H9 (cell line): ENCODE measurements around the gene UGT1A5. TPM values are rescaled to one million over a fixed set of nuclear protein-coding genes. Genes with fewer than 3 reads are reported as not detected.

Experiments
- DNase-seq: peaks from one replicate; pipeline ENCODE4 v3.0.0-alpha.2; 2017
- H2AFZ ChIP-seq: one replicate; pipeline ENCODE4 v1.6.1; 2013; ENCODE audit warnings: mild to moderate bottlenecking, low read length, control low read depth, moderate library complexity
- H2AK5ac ChIP-seq: 2 replicates; pipeline ENCODE4 v1.6.1; 2013; ENCODE audit warnings: low read length, control low read depth, mixed read lengths; ENCODE audit not compliant: insufficient read length
- H2BK120ac ChIP-seq: one replicate; pipeline ENCODE4 v1.6.1; 2013; ENCODE audit warnings: low read depth, mild to moderate bottlenecking, low read length, control low read depth, inconsistent platforms; ENCODE audit not compliant: poor library complexity, severe bottlenecking
- H2BK12ac ChIP-seq: 2 replicates; pipeline ENCODE4 v1.6.1; 2013; ENCODE audit warnings: low read length, control low read depth, mixed read lengths, low read depth; ENCODE audit not compliant: insufficient read length
- H2BK15ac ChIP-seq: 2 replicates; pipeline ENCODE4 v1.6.1; 2013; ENCODE audit warnings: low read depth, low read length, control low read depth
- H2BK20ac ChIP-seq: one replicate; pipeline ENCODE4 v1.6.1; 2013; ENCODE audit warnings: low read depth, mild to moderate bottlenecking, low read length, control low read depth, inconsistent platforms; ENCODE audit not compliant: poor library complexity, severe bottlenecking
- H2BK5ac ChIP-seq: 2 replicates; pipeline ENCODE4 v1.6.1; 2013; ENCODE audit warnings: low read length, control low read depth, mixed read lengths; ENCODE audit not compliant: insufficient read length
- H3K14ac ChIP-seq: 2 replicates; pipeline ENCODE4 v1.6.1; 2013; ENCODE audit warnings: low read length, control low read depth; ENCODE audit not compliant: insufficient read depth
- H3K18ac ChIP-seq: 2 replicates; pipeline ENCODE4 v1.6.1; 2013; ENCODE audit warnings: low read depth, mild to moderate bottlenecking, mixed read lengths, low read length, control low read depth; ENCODE audit not compliant: insufficient read length
- H3K23ac ChIP-seq: 2 replicates; pipeline ENCODE4 v1.6.1; 2013; ENCODE audit warnings: low read length, control low read depth, mixed read lengths, low read depth; ENCODE audit not compliant: insufficient read length
- H3K23me2 ChIP-seq: 2 replicates; pipeline ENCODE4 v1.6.1; 2013; ENCODE audit warnings: low read depth, mild to moderate bottlenecking, mixed read lengths, low read length, control low read depth; ENCODE audit not compliant: insufficient read length, poor library complexity, severe bottlenecking
- H3K27ac ChIP-seq: 2 replicates; pipeline ENCODE4 v1.5.1; 2013; ENCODE audit warnings: low read length, control low read depth, mixed read lengths, low read depth; ENCODE audit not compliant: insufficient read length
- H3K27me3 ChIP-seq: 2 replicates; pipeline ENCODE4 v1.6.1; 2013; ENCODE audit warnings: low read length, control low read depth, inconsistent platforms; ENCODE audit not compliant: insufficient read depth
- H3K4ac ChIP-seq: 2 replicates; pipeline ENCODE4 v1.6.1; 2013; ENCODE audit warnings: low read depth, mild to moderate bottlenecking, control low read depth, inconsistent platforms, low read length, moderate library complexity
- H3K4me1 ChIP-seq: 2 replicates; pipeline ENCODE4 v1.6.1; 2013; ENCODE audit warnings: low read length, control low read depth, inconsistent platforms; ENCODE audit not compliant: insufficient read depth
- H3K4me2 ChIP-seq: 2 replicates; pipeline ENCODE4 v1.6.1; 2013; ENCODE audit warnings: low read length, control low read depth, mixed read lengths; ENCODE audit not compliant: insufficient read length, insufficient read depth
- H3K56ac ChIP-seq: 2 replicates; pipeline ENCODE4 v1.6.1; 2013; ENCODE audit warnings: low read depth, mild to moderate bottlenecking, mixed read lengths, low read length, control low read depth; ENCODE audit not compliant: insufficient read length
- H3K79me1 ChIP-seq: 2 replicates; pipeline ENCODE4 v1.6.1; 2013; ENCODE audit warnings: low read depth, mild to moderate bottlenecking, moderate library complexity, low read length, control low read depth, inconsistent platforms; ENCODE audit not compliant: insufficient read depth, poor library complexity, severe bottlenecking
- H3K79me2 ChIP-seq: 2 replicates; pipeline ENCODE4 v1.6.1; 2013; ENCODE audit warnings: low read length, control low read depth, inconsistent platforms; ENCODE audit not compliant: insufficient read depth
- H3K9ac ChIP-seq: 2 replicates; pipeline ENCODE4 v1.6.1; 2013; ENCODE audit warnings: low read length, control low read depth, mixed read lengths; ENCODE audit not compliant: insufficient read length; ENCODE audit errors: extremely low read depth
- H3K9me3 ChIP-seq: one replicate; pipeline ENCODE4 v1.6.1; 2013; ENCODE audit warnings: low read depth, low read length, inconsistent platforms; ENCODE audit not compliant: control insufficient read depth
- H3T11ph ChIP-seq: one replicate; pipeline ENCODE4 v1.6.1; 2013; ENCODE audit warnings: mild to moderate bottlenecking, low read length, control low read depth, inconsistent platforms
- H4K20me1 ChIP-seq: one replicate; pipeline ENCODE4 v1.6.1; 2013; ENCODE audit not compliant: control insufficient read depth, insufficient read length, insufficient read depth
- H4K5ac ChIP-seq: 2 replicates; pipeline ENCODE4 v1.6.1; 2013; ENCODE audit warnings: low read depth, mild to moderate bottlenecking, mixed read lengths, low read length, control low read depth; ENCODE audit not compliant: insufficient read length
- H4K8ac ChIP-seq: replicated peaks from 2 replicates; pipeline ENCODE4 v1.6.1; 2013; ENCODE audit warnings: low read length, control low read depth, mixed read lengths, low read depth; ENCODE audit not compliant: insufficient read length
- H4K91ac ChIP-seq: 2 replicates; pipeline ENCODE4 v1.6.1; 2013; ENCODE audit warnings: low read depth, mild to moderate bottlenecking, moderate library complexity, mixed read lengths, low read length, control low read depth; ENCODE audit not compliant: insufficient read length
- H3K27ac Mint-ChIP-seq, 3 experiments: 2 replicates in 2 of 3; 3 replicates in 1 of 3; pipeline ENCODE4 v1.8.0; 2020 to 2021; ENCODE audit warnings: mixed read lengths in 3 of 3, mild to moderate bottlenecking in 1 of 3, moderate library complexity in 1 of 3
- H3K27me3 Mint-ChIP-seq: 2 replicates; pipeline ENCODE4 v1.8.0; 2021; ENCODE audit warnings: low read depth, mild to moderate bottlenecking, moderate library complexity, mixed read lengths
- H3K36me3 Mint-ChIP-seq, 3 experiments: 2 replicates in 2 of 3; 3 replicates in 1 of 3; pipeline ENCODE4 v1.8.0; 2020 to 2021; ENCODE audit warnings: low read depth in 3 of 3, mixed read lengths in 3 of 3; ENCODE audit not compliant: insufficient read depth in 1 of 3
- H3K4me1 Mint-ChIP-seq, 2 experiments: 2 replicates each; pipeline ENCODE4 v1.8.0; 2020; ENCODE audit warnings: mixed read lengths in 2 of 2
- H3K4me3 Mint-ChIP-seq, 2 experiments: 2 replicates in 1 of 2; 3 replicates in 1 of 2; pipeline ENCODE4 v1.8.0; 2020 to 2021; ENCODE audit warnings: mild to moderate bottlenecking in 2 of 2, mixed read lengths in 2 of 2, moderate library complexity in 1 of 2
- H3K9me3 Mint-ChIP-seq, 2 experiments: 2 replicates in 1 of 2; 3 replicates in 1 of 2; pipeline ENCODE4 v1.8.0; 2020; ENCODE audit warnings: mild to moderate bottlenecking in 2 of 2, mixed read lengths in 2 of 2, moderate library complexity in 1 of 2
- CTCF ChIP-seq: fragments of 200-600 bp; sonication (generic); conservative IDR thresholded peaks from 3 replicates; pipeline ENCODE4 v1.8.0; 2021; ENCODE audit warnings: antibody characterized with exemption, mild to moderate bottlenecking
- WGBS: extraction: QIAGEN DNeasy Blood & Tissue Kit; methylation state at CpG from one replicate; pipeline ENCODE4 v1.1.7; 2013; ENCODE audit warnings: missing lambda C conversion rate, low lambda C conversion rate, mixed read lengths; ENCODE audit not compliant: insufficient read length; ENCODE audit errors: extremely low coverage; 5-methylcytosine and 5-hydroxymethylcytosine counted together
- total RNA-seq: library from RNA; stranded (reverse); gene quantifications from 2 replicates; pipeline ENCODE4 v1.2.1, GENCODE V29; 2021

UGT1A5 gene
- total RNA-seq, 1 experiment from 2014 or later: not detected

DNA sequence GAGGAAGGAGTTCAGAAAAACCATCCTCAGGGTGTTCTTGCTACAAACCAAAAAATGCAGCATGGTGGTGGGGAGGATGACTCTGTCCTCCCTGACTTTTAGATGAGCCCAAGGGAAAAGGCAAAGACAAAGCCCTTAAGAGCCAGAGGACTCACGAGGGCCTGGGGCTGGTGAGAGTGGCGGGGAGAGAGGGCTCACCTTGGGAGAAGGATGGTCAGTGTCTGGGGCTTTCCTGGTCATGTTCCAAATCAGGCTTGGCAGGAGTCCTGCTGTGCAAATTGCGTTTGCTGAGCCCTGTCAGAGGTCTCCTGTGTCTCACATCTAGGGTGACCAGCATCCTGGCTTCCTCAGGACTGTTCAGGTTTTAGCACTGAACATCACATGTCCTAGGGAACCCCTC, 52.1 kb downstream of the UGT1A5 start:
- Histone ChIP-seq H2BK5ac (no peak overlapping the region), H3K27ac (no peak overlapping the region), H3T11ph (no peak overlapping the region), H3K27me3 (no peaks in the 10 kb centered on the region), H2BK120ac (no peak overlapping the region), H2BK15ac (no peak overlapping the region), H4K5ac (no peak overlapping the region), H3K4ac (no peak overlapping the region), H3K4me2 (no peak overlapping the region), H4K91ac (no peak overlapping the region), H3K14ac (no peak overlapping the region), H2BK20ac (no peak overlapping the region), H3K23me2 (no peaks in the 10 kb centered on the region), H3K9me3 (no peaks in the 10 kb centered on the region), H2AK5ac (no peak overlapping the region), H4K20me1 (no peaks in the 10 kb centered on the region), H3K9ac (no peak overlapping the region), H3K18ac (no peak overlapping the region), H3K56ac (no peak overlapping the region), H2BK12ac (no peak overlapping the region), H3K4me1 (peaks cover 2% of the 10 kb centered on the region; the same call in 1 of the 2 replicates), H3K79me1 (no peaks in the 10 kb centered on the region), H3K79me2 (no peaks in the 10 kb centered on the region), H2AFZ (no peak overlapping the region), H4K8ac (no peak overlapping the region), H3K23ac (no peak overlapping the region)
- Mint-ChIP-seq H3K9me3 (peaks cover 0 to 3% of the 10 kb centered on the region in 2 experiments; a peak in 1 of 5 replicates), H3K4me1 (peaks cover 5 to 6% of the 10 kb centered on the region in 2 experiments; a peak in 3 of 4 replicates), H3K4me3 (no peak overlapping the region), H3K27ac (no peak overlapping the region), H3K27me3 (peaks cover 8% of the 10 kb centered on the region), H3K36me3 (no peaks in the 10 kb centered on the region; a peak in 1 of 7 replicates)
- WGBS: no CpG with 5 or more reads among the region's 3 CpGs
- no peak for TF ChIP-seq CTCF
- DNase-seq: no peak
